ENCODE measurements around the gene HRG.
A peak's percentile ranks its signal among the peaks of the same experiment; 100 is the strongest.
"Not testable (repeated sequence)": the region's sequence is repeated elsewhere in the genome, so short reads cannot be mapped to it uniquely, and the experiment has no call there.

Gene HRG, protein sequence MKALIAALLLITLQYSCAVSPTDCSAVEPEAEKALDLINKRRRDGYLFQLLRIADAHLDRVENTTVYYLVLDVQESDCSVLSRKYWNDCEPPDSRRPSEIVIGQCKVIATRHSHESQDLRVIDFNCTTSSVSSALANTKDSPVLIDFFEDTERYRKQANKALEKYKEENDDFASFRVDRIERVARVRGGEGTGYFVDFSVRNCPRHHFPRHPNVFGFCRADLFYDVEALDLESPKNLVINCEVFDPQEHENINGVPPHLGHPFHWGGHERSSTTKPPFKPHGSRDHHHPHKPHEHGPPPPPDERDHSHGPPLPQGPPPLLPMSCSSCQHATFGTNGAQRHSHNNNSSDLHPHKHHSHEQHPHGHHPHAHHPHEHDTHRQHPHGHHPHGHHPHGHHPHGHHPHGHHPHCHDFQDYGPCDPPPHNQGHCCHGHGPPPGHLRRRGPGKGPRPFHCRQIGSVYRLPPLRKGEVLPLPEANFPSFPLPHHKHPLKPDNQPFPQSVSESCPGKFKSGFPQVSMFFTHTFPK

DNA sequence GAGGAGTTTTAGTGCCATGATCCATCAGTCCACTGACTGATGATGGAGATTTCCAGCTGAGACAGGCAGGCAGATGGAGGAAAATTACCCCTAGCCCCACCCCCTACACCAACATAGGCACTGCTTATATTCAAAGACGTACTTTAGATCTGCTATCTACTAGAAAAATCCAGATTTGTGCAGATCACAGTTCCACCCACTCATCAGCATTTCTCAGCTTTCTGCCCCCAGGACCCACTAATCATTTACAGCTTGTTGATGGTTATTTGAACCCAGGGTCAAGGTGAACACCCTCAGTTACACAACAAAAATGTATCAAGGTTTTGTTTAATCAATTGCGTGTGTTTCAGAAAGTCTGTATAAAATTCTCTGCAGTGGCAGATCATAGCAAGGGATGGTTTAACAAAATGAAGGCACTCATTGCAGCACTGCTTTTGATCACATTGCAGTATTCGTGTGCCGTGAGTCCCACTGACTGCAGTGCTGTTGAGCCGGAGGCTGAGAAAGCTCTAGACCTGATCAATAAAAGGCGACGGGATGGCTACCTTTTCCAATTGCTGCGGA, at the start of gene HRG:
HRG (plus strand) TSS at position 390 of the 564 bp plus-strand sequence; CDS start at position 408, 18 bp downstream.
- DNase-seq = no peak

DNA sequence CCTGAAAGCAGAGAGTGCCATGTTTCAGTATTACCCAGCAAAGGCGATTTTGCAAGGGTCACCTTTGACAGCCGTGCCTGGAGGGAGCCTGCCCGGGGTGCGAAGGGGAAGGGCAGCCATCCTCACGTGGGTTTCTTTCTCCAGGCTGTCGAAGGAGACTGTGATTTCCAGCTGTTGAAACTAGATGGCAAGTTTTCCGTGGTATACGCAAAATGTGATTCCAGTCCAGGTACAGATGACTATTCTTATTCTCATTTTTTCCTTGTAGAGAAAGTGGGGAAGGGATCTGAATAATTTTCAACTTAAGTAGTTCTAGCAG, 49.6 kb upstream of the HRG start:
- no peak for DNase-seq

DNA sequence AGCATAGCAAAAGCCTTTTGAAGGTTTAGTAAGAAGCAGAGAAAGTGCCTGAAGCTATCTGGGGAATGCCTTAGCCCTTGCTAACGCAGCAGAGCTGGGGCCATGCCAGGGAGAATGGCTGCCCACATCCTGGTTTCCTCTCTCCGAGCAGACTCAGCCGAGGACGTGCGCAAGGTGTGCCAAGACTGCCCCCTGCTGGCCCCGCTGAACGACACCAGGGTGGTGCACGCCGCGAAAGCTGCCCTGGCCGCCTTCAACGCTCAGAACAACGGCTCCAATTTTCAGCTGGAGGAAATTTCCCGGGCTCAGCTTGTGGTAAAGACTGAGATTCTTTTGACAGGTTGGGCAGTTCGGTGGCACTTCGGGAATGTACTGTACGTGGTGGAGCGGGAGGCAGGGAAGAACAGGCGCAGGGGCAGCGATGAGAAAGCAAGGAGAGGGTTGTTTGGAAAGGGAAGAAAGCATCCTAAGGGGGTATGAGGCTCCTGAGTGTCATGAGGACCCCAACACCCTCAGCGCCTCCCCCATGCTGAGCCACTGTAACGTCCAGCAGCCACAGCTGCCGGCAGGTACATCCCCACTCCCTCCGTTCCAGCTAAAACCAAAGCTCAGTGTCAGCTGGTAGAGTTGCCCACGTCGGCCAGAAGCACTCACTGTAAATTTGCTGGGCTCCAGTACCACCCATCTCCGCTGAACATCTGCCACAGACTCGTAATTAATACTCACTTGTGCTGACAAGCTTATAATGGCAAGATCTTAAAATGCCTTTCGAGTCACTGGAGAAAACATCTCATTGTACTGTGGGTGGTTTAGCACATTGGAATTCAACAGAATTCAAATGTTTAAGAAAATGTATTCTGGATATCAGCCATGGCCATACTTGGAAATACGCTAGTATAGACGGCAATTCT, 48.5 kb upstream of the HRG start:
- DNase-seq = peak; percentile 63 to 91

DNA sequence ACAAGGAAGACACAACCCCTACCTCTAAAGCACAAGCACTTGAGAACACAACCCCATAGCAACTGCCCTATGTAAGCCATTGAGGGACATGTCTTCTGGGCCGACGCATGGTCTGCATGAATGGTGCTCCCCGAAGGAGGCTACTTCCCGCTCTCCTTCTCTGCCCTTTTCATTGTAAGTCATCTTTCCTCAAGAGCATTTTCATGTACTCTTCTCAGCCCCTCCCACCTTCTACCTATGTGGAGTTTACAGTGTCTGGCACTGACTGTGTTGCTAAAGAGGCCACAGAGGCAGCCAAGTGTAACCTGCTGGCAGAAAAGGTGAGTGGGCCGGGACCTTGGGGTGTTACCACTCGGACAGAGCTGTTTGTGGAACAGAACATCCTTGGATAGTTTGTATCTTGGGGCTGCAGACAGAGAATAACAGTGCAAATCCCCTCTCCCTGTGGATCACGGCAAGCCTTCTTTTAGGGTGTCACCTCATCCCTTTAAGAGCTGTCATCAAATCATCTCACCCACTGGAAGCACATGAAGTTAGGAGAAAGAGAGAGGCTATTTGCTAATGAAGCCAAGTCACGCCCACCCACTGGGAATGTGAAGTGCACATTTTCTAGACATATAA, 47.4 kb upstream of the HRG start:
- DNase-seq = no peak

DNA sequence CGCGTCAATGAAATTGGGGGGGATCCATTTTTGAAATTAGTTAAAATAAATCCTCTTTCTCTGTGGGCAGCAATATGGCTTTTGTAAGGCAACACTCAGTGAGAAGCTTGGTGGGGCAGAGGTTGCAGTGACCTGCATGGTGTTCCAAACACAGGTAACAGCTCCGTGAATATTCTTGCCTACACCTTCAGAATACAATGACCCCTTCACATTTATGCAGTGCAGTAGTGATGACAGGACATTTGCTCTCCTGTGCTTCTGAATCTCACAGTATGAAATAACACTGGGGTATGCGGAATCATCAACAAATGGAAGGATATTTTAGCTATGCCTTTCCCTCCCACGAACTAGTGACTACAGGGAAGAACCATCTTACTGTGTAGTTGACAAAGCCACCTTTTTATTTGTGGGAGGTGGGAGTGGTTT, 46.0 kb upstream of the HRG start:
- no peak for DNase-seq

DNA sequence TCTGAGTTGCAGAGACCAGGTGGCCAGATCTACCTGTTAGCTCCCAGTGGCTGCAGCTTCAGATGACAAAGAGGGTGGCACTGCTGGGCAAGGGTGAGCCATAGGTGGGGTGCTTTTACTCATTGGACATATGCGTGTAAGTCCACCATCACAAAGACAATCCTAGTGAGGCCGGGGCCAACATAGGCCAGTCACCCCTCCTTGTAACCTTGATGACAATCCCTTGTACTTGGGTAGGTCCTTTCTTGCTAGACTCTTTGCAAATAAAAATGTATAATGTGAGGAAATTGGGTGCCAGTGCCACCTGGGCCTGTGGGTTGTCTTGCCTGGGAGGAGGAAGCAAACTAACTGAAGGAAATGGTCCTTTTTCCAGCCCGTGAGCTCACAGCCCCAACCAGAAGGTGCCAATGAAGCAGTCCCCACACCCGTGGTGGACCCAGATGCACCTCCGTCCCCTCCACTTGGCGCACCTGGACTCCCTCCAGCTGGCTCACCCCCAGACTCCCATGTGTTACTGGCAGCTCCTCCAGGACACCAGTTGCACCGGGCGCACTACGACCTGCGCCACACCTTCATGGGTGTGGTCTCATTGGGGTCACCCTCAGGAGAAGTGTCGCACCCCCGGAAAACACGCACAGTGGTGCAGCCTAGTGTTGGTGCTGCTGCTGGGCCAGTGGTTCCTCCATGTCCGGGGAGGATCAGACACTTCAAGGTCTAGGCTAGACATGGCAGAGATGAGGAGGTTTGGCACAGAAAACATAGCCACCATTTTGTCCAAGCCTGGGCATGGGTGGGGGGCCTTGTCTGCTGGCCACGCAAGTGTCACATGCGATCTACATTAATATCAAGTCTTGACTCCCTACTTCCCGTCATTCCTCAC, 45.4 kb upstream of the HRG start:
- no peak for DNase-seq

DNA sequence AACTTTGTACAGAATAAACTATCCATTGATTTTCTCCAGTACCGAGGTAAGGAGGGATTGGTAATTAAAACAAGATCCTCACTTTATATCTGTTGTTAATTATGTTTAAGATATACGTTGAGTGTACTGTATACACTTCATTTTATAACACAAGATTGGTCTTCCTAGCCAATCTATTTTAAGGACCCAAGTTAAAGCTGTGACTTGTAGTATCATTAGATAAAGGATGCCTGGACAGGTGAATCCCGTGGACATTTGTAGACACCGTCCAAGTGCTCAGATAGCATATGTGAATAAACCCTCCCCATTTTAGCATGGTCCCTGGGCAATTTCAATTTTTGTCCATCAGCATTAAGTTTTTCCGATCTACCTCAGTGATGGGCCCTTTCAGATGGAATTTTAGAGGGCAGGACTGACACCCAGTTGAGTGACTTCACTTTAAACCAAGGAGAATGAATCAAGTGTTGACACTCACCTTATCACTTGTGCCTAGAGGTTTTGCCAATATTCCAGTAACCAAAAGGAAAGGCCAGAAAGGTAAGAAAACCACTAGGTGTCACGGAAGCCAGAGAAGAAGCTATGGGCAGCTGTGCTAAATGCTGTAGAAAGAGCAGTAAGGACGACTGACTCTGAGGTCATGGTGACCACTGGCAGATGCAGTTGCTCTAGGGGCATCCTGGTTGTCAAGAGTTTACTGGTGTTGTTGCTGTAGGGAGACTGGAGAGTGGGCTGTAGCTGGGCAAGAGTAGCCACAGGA, 43.7 kb upstream of the HRG start:
- no peak for DNase-seq

DNA sequence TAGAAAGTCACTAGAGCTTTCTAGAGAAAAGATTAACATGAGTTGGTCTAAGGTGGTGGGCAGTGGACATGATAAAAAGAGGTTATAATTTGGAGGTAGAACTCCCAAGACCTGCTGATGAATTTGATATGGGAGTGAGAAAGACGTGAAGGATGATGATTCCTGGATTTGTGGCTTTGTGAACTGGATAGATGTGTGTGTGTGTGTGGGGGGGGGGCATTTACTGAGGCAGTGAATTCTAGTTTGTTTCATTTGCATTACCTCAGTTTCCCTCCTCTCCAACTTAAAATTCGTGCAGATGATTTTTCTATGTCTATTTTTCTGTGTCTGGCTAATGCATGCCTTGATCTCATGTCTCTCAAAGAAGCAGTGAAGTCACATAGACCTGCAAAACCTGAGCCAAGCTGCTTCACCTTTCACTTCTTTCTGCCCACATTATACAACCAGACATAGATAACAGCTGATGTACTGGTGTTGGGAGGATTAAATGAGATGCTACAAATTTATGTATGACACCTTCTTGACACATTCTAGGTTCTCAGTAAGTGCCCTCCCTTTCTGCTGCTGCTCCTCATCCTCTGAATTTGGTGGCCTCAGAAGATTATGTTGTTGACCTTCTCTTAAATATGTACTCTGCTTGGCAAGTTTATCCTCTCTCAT, 43.0 kb upstream of the HRG start:
- DNase-seq = no peak

DNA sequence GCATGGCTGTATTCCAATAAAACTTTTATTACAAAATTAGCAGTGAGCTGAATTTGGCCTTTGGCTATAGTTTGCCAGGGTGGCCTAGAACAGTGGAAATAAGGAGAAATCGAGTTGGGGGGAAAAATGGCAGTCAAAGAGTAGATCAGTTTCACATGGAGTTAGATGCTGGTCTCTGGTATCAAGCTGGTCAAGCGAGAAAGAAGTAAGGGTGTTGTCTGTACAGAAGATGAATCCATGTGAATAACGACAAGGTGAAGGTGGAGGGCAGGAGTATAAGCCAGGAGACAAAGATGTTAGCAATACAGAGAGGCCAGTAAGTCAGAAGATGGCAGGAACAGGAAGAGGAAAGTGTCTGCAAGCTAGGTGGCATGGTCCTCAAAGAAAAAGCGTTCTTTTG, 41.2 kb upstream of the HRG start:
- no peak for DNase-seq

DNA sequence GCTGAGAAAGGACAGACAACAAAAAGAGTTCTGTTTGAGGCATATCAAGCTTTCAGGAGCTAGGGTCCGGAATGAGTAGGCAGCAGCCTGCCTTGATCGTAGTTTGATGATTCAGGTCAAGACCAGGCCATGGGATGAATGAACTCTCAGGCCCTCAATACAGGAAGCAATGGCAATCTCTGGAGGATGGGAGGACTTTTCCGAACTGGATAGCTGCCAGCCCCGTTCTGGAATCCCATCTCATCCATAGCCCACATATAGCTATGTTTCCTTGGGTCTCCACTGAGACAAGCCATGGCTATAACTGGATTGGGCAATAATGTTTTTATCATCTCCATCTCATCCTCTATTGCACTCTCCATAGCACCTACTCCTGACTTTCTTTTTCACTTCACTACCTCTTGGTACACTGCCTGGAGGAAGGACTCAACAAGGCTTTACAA, 40.2 kb upstream of the HRG start:
- no peak for DNase-seq

DNA sequence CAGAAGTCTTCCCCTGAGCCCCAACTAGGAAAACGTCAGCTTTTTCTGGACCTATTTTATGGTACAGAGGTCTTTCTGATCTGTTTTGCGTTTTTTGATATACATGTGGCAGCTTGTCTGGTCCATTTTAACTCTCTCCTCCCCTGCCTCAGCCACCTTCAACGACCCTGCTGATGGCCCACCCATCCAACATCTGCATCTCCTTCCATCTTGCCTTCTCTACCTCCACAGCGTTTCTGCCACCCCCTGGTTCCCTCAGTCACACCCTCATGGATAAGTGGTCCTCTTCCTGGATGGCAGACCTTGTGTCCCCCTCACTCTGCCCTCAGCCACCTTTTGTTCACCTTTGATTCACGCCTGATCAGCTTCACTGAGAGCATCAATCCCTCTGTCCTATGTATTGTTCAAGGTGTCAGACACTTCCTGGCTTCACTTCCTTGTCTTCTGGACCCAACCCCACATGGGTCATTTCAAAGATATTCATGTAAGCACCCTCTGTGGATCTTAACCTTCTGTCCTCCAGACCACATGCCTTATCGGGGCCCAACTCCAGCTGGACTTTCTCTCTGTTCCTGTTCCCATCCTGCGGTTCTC, 39.5 kb upstream of the HRG start:
- no peak for DNase-seq

DNA sequence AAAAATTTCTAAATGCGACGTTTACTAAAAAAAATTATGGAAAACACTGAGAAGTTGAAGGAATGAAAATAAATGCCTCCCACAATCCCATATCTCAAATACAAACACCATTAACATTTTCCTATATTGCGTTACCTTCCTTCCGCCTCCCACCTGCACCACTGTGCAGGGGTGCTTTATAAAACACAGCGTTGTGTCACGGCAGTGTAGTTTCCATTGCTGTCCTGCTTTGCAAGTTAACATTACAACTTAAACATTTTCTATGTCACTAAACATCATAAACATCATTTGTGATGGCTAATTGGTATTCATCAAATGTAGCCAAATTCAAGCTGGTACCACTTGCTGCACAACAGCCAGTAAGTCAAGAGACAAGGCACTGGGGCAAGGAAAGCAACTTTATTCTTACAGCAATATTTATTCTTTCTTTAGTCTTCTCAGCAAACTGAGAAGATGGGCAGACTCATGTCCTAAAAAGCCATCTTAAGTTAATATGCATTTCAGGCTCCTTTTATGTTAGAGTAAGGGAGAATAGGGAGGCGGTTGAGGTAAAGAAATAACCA, 37.9 kb upstream of the HRG start:
- no peak for DNase-seq

DNA sequence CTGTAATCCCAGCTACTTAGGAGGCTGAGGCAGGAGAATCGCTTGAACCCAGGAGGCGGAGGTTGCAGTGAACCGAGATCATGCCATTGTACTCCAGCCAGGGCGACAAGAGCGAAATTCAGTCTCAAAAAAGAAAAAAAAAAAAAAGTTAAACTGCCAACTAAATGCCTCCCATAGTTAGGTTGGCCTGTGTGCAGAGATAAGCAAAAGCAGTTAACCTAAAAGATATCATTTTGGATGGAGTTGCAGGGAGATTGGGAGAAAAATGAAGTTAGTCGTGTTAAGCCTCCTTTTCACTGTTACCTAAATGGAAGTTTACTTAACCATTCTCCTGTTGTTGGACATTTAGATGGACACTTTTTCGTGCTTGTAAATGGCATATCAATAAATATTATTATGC, 37.1 kb upstream of the HRG start:
- DNase-seq = no peak

DNA sequence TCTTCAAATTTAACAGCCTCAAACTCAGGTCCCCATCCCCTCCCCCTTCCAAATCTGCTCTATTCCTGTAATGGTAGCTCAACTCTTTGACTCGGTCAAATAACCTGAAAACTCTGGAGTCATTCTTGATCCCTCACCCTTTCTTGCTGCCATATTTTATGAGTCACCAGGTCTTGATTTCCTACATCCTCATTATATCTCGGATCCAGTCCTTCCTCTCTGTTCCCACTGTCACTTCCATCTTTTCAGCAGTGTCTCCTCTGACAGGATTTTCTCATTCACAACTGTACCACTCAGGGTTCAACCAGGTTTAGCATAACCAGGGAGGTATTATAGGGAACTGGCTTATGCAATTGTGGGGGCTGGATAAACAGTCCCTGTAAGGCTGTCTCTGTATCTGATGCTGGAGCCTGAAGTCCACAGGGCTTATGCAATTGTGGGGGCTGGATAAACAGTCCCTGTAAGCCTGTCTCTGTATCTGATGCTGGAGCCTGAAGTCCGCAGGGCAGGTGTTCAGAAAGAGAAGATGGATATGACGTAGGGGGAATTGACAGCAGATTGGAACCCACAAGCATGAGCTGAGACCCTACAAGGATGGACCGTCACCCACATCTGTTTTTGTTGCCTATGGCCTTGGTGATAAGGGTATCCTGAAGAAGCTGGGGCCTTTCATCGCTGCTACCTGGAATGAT, 34.7 kb upstream of the HRG start:
- no peak for DNase-seq

DNA sequence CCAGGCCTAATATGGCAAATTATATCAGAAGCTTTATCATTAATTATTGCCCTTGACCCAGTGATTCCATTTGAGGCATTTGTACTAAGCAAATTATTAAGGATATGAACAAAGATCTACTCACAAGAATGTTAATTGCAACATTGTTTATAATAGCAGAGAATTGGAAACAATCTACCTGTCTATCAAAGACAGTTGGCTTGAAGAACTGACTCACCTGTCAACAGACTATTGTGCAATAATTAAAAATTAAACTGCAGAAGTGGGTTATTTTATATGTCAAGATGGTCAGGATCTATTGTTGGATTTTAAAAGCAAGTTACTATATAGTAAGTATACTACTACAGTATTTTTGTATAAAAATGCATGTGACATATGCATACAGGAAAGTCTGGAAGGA, 32.3 kb upstream of the HRG start:
- DNase-seq = no peak

DNA sequence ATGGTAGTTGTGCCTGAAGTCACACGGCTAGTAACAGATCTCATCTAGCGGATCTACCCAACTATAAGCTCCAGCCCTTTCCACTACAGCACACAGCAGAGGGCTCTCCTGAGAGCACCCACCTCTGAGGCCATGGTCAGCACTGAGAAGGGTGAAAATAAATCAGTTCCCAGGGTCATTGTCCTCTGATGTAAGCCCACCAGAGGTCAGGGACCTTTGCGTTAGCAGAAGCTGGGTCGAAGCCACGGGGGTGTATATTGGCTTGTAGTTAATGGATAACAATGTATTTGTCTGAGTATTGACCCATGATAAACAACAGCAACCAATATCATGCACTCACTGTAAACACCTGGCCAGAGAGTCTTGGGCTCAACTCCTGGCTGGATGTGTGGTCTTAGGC, 31.6 kb upstream of the HRG start:
- DNase-seq = not testable (repeated sequence)

DNA sequence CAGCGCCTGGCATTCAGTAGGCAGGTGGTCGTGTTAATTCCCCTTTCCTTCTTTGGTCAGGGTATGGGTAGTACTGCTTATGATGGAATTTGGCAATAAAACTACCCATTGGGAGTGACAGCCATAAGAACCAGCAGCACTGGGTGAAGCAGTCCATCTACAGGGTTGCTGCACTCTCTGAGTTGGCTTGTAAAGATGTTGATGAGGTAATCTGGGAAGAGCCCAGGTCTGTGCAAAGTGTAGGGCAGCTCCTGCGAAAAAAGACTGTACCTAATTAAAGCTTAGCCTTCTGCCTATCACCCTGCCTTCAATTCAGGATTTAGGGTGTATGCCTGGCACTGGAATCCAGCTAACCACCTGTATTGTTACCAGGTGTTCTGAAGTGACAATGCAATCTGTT, 30.3 kb upstream of the HRG start:
- no peak for DNase-seq

DNA sequence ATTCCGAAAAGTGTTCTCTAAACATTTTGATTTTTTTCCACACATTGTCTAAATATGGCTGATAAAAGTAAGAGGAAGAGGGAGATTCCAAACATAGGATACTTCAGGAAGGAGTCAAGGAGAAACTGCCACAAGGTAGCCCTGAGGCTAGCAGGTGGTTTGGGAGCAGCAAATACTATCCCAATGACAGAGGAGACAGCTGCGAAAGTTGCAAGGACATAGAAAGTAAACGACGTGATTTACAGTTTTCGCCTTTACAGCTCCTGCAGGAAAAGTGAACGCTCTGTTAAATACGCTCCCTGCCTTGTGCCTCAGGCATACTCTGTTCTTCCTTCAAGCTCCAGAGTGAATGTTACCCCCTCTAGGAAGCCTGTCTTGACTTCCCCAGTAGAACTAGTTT, 29.3 kb upstream of the HRG start:
- DNase-seq = no peak

DNA sequence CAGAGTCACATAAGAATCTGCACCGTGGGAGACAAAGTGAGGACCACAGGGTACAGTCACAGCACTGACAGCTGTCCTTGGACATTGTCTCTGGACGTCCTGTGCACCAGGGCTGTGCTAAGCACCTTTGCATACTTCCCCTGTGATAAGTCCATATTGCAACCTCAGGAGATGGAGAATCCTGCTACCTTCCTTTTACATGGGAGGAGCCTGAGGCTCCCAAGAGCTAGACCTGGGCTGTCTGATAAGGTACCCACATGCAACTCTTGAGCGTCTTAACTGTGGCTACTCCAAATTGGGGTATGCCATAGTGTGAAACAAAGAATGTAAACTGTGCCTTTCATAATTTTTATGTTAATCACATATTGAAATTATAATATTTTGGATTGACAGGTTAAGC, 28.1 kb upstream of the HRG start:
- no peak for DNase-seq
